GM18508 (cell line): ENCODE results near the gene TSPAN7.

Experiments used
- ATAC-seq: cut with Tn5 transposase; IDR thresholded peaks from one replicate; pipeline ENCODE4 v1.9.1; 2021; ENCODE audit warnings: moderate number of reproducible peaks; ENCODE audit not compliant: insufficient read depth, unreplicated experiment

TSPAN7 gene

DNA sequence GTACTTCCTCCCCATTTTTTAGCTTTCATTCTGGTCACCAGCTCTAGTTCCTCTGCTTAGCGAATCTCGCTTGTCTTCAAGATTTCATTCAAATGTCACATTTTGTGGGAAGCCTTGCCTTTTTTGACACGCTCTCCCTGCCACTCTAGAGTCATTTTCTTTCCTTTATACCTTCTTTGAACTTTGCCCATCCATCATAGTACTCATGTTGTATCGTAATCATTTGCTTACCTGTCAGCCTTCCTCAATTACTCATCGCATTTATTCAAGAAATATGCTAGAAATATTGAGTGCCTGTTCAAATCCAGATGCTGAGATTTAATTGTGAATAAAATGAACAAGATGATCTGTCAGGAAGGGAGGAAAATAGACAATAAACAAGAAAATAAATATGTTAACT lies 21.8 kb downstream of the TSPAN7 start:
- no peak for ATAC-seq

GRCh38 chrX:38594434-38594833 lies 33.1 kb downstream of the TSPAN7 start:
- no peak for ATAC-seq

- no peak for ATAC-seq
Observed at GRCh38 chrX:38595801-38596200, 34.5 kb downstream of the TSPAN7 start.

DNA sequence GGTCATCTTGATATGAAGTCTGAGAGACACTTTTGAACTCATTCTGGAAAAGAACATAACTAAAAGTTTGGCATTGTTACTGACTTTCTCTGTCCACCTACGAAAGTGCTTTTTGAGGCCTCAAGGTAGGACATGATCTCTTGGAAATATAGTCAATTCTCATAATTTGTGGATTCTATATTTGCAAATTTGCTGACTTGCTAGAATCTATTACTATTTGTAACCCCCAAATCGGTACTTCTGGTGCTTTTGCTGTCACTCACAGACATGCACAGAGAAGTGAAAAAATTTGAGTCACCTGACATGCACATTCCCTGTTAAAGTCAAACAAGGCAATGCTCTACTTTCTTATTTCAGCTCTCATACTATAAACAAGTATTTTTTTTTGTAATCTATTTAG lies 35.6 kb downstream of the TSPAN7 start:
- no peak for ATAC-seq

DNA sequence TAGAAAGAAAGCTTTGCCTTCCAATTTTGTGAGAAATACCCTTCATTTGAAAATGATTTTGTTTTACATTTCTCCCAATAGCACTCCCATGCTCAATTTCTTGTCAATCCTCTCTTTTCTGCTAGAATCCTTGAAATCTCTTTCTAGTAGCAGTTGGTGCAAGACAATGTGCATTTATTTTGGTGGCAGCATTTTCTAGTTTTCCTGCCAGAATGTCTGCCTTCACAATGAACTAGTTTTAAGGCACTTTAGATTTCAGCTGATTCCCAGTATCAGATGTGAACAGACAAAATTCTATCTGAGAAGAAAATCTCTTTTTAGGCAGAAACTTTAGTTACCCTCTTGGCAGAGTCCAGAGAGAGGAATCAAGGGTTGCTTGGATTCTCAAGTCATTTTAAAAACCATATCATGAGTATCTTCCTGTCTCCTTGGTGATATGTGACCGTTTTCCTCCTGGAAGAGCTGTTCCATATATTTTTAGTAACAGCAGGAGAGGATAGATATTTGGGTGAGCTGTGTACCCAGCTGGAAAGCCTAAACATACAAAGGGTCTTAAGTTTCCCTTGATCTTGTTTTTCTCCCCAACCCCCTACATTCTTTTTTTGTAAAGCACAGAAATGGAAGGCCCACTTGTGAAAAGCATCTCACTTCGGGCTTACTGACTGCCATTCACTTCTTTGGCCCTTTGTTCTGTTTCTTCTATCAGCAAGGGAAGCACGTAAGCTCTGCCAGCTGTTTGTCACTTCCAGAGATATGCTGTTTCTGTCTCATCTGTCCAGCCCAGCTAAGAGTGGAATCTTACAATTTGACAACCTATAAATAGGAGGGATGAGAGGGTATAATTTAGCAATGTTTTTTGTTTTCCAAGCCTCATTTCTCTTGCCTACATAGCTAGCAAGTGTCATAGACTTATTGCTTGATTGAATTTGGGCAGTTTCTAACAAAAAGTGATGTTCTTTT lies 38.7 kb downstream of the TSPAN7 start:
- no peak for ATAC-seq

DNA sequence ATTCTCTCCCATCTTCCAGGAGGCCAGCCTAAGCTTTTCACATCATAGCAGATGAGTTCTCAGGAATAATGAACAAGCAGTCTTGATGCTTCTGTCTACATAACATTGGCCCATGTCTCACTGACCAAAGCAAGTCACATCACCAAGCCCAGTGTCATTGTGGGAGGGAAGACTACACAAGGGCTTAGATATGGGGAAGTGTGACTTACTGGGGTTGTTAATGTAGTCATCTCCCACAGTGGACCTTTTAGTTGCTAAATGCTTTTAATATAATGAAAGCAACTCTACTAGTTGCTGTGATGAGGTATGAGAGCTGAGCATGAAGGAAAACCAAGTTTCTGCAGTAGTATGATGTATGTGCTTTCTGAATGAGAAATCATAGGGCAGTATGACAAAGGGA lies 40.5 kb downstream of the TSPAN7 start:
- no peak for ATAC-seq

GRCh38 chrX:38606821-38607220 lies 45.5 kb downstream of the TSPAN7 start:
- no peak for ATAC-seq

GRCh38 chrX:38607976-38608375 lies 46.6 kb downstream of the TSPAN7 start:
- no peak for ATAC-seq

DNA sequence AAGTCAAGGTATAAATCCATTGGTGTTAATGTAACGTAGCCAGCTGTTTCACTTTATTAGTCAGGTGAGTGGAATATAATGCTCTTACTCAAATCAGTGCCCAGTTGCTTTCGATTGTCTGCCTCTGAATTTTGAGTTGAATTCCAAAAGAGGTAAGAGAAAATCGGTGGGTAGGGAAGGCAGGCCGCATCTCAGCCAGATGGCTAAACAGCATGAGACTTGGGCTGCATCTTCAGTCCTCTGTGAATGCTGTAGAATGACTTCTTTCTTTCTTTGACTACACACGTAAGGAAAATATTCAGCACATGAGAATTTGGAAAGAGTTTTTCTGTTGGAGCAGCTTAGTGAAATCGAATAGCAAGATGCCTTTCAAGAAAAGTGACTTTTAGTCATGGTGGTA lies 49.5 kb downstream of the TSPAN7 start:
- ATAC-seq, result no peak

- ATAC-seq, result no peak
Observed at GRCh38 chrX:38612281-38612680, 50.9 kb downstream of the TSPAN7 start.

DNA sequence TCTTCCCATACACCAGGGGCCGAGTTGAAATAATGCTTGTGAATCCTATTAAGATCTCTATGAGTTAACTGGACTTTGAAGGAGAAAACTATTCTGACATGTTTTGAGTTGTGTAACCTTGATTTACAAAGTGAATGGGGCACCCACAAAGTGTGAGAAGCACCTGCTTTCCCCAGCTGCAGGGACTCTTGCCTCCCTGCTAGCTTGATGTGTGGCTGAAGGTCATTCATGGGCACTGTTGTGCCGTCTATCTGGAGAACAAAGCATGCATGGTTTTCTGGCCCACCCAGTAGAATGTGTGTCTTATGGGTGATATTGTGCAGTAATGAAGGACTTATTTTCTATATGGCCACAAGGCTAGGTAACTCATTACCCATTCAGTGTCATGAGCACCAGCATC lies 53.1 kb downstream of the TSPAN7 start:
- no peak for ATAC-seq

DNA sequence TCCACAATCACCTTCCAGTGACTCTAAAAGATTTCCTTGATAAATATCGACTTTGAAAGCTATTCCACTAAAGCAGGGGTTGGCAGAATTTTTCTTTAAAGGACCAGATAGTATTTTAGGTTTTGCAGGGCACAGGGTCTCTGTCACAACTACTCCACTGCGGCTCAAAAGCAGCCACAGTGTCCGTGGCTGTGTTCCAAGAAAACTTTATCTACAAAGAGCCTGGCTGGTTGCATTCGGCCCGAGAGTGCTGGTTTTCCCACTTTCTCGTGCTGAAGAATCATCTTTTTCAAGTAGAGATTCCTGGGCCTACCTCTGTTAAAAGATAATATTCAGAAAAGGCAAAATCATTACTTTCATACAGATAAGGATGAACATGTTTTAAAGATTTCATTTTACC lies 55.6 kb downstream of the TSPAN7 start:
- ATAC-seq, result no peak

GRCh38 chrX:38618180-38618579 lies 56.8 kb downstream of the TSPAN7 start:
- no peak for ATAC-seq

GRCh38 chrX:38620623-38621022 lies 59.3 kb downstream of the TSPAN7 start:
- ATAC-seq, result no peak

- no peak for ATAC-seq
Observed at GRCh38 chrX:38626296-38626695, 65.0 kb downstream of the TSPAN7 start.

- ATAC-seq, result no peak
Observed at GRCh38 chrX:38627683-38628082, 66.3 kb downstream of the TSPAN7 start.

DNA sequence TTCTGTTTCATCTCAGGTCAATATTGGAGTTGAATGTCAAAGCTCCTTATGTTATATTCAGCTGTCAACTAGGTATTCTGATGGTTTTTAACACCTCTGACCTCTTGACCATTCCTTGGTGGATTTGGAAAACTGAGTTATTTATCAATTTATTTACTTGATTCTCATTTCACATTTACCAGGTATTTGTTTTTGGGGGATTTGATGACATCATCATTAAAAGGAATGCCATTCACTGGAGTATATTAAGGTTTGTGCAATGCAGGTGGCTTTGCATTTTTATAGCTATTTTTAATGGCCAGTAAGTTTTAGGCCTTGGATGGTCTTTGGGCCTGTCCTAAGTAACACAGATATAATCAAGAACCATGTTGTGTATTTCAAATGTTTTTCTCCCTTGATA lies 67.2 kb downstream of the TSPAN7 start:
- no peak for ATAC-seq

DNA sequence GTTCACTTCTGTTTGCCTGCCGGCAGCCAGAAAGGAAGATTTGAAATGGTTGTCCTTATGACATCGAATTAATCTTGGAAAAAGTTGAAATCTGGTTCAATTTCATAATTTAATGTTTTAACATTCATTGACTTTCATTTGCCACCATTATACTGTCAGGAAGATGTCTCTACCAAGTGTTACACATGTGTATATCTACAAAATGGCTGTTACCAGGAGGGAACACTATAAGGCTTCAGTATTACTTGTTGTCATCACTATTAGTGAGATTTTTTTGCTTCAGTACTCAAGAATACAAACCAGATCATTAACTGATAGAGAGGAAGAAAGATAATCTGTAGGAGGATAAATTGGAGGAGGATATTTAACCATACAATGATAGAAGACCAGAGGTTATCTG lies 71.2 kb downstream of the TSPAN7 start:
- ATAC-seq, result no peak

GRCh38 chrX:38634665-38635064 lies 73.3 kb downstream of the TSPAN7 start:
- no peak for ATAC-seq

- ATAC-seq, result no peak
Observed at GRCh38 chrX:38636949-38637819, 75.8 kb downstream of the TSPAN7 start.

DNA sequence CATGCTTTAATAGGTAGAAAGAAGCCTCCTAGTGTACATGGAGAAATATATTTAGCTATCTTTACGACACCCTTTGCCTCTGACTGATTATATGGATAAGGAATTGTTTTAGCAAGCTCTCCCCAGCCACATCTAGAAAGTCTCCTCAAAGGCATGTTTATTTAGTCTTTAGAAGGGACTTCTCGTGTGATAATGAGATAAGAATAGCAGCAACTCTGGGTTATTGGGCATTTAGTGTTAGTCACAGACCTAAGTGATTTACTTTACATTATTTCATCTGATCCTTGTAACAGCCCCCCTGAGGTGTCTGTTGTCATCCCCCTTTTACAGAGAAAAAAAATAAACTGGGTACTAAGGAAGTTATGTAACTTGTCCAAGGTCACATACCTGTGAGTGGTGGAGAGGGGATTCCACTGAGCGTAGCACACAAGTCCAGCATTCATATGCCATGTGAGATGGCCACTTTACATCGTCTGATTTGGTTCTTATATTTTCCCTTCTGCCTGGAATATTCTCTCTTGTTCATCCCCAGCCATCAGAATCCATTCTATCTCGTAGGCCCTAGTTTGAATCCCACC lies 77.7 kb downstream of the TSPAN7 start:
- no peak for ATAC-seq
